Tibial nerve (tissue), 4 donors: ENCODE measurements around the gene KCNA1. TPM values are rescaled to one million over a fixed set of nuclear protein-coding genes. Genes with fewer than 3 reads are reported as not detected.

Experiments used
- DNase-seq, 2 donors: peaks; one replicate each; pipeline ENCODE4 v3.0.0-alpha.2; 2019; ENCODE audit warnings: low spot score in 2 of 2
- H3K27ac ChIP-seq, 4 donors: fragments of 200-600 bp; sonication (generic) in 3 of 4; one replicate each; pipeline ENCODE4 v1.5.1; 2017 to 2019; ENCODE audit warnings: mild to moderate bottlenecking in 1 of 4
- H3K27me3 ChIP-seq, 2 donors: fragments of 200-600 bp; sonication (generic) in 1 of 2; one replicate each; pipeline versions ENCODE4 v1.5.1 to v1.6.0; 2017 to 2019
- H3K36me3 ChIP-seq, 3 donors: fragments of 200-600 bp; sonication (generic); one replicate each; pipeline ENCODE4 v1.5.1; 2018 to 2019
- H3K4me1 ChIP-seq, 4 donors: fragments of 200-600 bp; sonication (generic) in 3 of 4; one replicate each; pipeline ENCODE4 v1.5.1; 2017 to 2019
- H3K4me3 ChIP-seq, 4 donors: fragments of 200-600 bp; sonication (generic) in 3 of 4; one replicate each; pipeline ENCODE4 v1.5.1; 2017 to 2019; ENCODE audit warnings: mild to moderate bottlenecking in 1 of 4, moderate library complexity in 1 of 4
- H3K9me3 ChIP-seq, 4 donors: fragments of 200-600 bp; sonication (generic) in 3 of 4; one replicate each; pipeline ENCODE4 v1.5.1; 2017 to 2019
- EP300 ChIP-seq, 2 donors: sonication (generic); formaldehyde crosslinking; IDR thresholded peaks; one replicate each; pipeline ENCODE4 v1.6.1; 2017; ENCODE audit warnings: antibody characterized with exemption in 2 of 2, mild to moderate bottlenecking in 1 of 2
- POLR2A ChIP-seq, 2 donors: fragments of 450-650 bp; IDR thresholded peaks; one replicate each; pipeline ENCODE4 v1.6.1; 2017; ENCODE audit warnings: antibody characterized with exemption in 2 of 2, mild to moderate bottlenecking in 2 of 2, moderate library complexity in 2 of 2
- WGBS, 2 donors: methylation state at CpG; one replicate each; pipeline ENCODE4 v1.1.5; 2018; 5-methylcytosine and 5-hydroxymethylcytosine counted together
- total RNA-seq, 4 donors: library from RNA; depleted of rRNA; stranded (reverse); fragments of >200 nt; gene quantifications; one replicate each; pipeline ENCODE4 v1.1.0, GENCODE V29; 2016
- TF ChIP-seq, protein P1 (sequence below), 5 experiments: fragments of 200-600 bp in 3 of 5; fragments of 450-650 bp in 2 of 5; sonication (generic) in 3 of 5; IDR thresholded peaks; one replicate each; pipeline ENCODE4 v1.5.1; 2016 to 2019; ENCODE audit warnings: antibody characterized with exemption in 5 of 5, mild to moderate bottlenecking in 3 of 5, moderate library complexity in 2 of 5

KCNA1 gene
- total RNA-seq, 4 donors from 2014 or later, result 1.2 to 12.8 (median 4.8) TPM

DNA sequence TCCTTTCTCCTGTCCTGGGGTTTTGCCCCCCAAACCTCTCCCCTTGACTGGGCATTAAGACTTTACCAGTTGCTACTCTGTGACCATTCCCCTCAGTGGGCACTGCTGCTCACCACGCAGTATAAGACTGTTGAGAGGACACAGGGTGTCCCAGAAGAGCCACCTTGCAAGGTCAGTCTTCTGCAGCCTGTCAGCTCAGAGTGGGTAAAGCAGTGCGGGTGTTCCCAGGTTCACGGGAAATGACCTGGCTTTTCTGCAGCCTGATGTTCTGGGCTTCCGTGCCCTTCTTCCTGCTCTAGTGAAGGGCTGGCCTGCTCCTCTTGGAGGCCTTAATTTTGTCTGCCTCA lies 34.2 kb downstream of the KCNA1 start:
- H3K27me3 ChIP-seq, result peaks cover 0 to under 1% of the 10 kb centered on the region in 2 donors
- no peaks in the 10 kb centered on the region for H3K4me1 ChIP-seq
- no peak for DNase-seq
- H3K36me3 ChIP-seq, result no peaks in the 10 kb centered on the region
- no peak overlapping the region for H3K27ac ChIP-seq
- H3K9me3 ChIP-seq, result no peaks in the 10 kb centered on the region
- TF ChIP-seq, protein P1, sequence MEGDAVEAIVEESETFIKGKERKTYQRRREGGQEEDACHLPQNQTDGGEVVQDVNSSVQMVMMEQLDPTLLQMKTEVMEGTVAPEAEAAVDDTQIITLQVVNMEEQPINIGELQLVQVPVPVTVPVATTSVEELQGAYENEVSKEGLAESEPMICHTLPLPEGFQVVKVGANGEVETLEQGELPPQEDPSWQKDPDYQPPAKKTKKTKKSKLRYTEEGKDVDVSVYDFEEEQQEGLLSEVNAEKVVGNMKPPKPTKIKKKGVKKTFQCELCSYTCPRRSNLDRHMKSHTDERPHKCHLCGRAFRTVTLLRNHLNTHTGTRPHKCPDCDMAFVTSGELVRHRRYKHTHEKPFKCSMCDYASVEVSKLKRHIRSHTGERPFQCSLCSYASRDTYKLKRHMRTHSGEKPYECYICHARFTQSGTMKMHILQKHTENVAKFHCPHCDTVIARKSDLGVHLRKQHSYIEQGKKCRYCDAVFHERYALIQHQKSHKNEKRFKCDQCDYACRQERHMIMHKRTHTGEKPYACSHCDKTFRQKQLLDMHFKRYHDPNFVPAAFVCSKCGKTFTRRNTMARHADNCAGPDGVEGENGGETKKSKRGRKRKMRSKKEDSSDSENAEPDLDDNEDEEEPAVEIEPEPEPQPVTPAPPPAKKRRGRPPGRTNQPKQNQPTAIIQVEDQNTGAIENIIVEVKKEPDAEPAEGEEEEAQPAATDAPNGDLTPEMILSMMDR (IDR thresholded peaks at IDR 0.05), result no peak
- TF ChIP-seq EP300 (IDR thresholded peaks at IDR 0.05), result no peak
- no peak overlapping the region for H3K4me3 ChIP-seq
- 74 to 85% methylated on average over 4 of the region's 4 CpGs for WGBS, 2 donors

DNA sequence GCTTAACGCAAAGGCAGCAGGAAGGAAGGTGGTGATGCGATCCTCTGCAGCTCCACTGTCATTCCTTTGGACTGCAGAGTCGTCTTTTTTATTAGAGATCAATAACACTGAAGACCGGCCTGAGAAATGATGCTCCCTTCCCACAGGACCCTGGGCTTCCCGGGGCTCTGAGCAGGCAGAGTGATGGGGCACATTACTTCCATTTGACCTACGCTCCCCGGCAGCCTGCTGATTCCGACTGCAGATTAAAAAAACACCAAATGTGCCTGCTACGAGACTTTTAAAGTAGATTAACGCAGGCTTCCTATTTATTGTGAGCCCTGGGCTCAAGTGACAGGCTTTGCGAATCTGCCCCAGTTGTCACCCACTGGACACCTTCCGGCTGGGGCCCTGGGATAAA lies 37.5 kb downstream of the KCNA1 start:
- WGBS, 2 donors, result 72 to 73% methylated on average over 12 of the region's 12 CpGs

DNA sequence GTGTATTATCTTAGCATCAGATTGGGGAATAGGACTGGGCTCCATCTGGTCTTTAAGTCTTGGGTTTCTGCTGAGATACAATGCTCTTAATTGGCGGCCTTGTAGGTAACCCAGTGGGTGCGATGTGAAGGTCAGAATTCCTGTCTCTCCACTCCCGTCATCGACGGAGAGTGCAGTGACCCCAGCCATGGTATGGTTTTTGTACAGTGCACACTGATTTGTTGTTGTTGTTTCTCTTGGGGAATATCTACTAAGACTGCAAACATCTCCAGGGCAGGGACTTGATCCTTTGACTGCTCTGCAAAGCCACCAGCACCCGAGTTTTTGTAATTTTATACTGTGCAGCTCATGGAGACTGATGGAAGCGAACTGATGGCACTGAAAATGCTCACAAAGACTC lies 41.4 kb downstream of the KCNA1 start:
- no peak for DNase-seq
- 75 to 76% methylated on average over 7 of the region's 7 CpGs for WGBS, 2 donors
- no peaks in the 10 kb centered on the region for H3K4me1 ChIP-seq
- no peak overlapping the region for H3K4me3 ChIP-seq
- H3K27me3 ChIP-seq, result peaks cover 0 to 18% of the 10 kb centered on the region in 2 donors
- TF ChIP-seq POLR2A (IDR thresholded peaks at IDR 0.05), result no peak
- TF ChIP-seq, protein P1 (IDR thresholded peaks at IDR 0.05), result no peak
- TF ChIP-seq EP300 (IDR thresholded peaks at IDR 0.05), result no peak
- no peaks in the 10 kb centered on the region for H3K9me3 ChIP-seq
- H3K36me3 ChIP-seq, result no peaks in the 10 kb centered on the region
- H3K27ac ChIP-seq, result no peak overlapping the region

More for the DNA sequence above, 37.5 kb downstream of the KCNA1 start:
- TF ChIP-seq, protein P1 (IDR thresholded peaks at IDR 0.05), result no peak
- TF ChIP-seq EP300 (IDR thresholded peaks at IDR 0.05), result no peak
- TF ChIP-seq POLR2A (IDR thresholded peaks at IDR 0.05), result no peak
- DNase-seq, result no peak
- H3K27ac ChIP-seq, result no peak overlapping the region
- H3K4me1 ChIP-seq, result no peaks in the 10 kb centered on the region
- H3K36me3 ChIP-seq, result no peaks in the 10 kb centered on the region
- no peak overlapping the region for H3K4me3 ChIP-seq
- H3K9me3 ChIP-seq, result no peaks in the 10 kb centered on the region
- peaks cover 0 to 9% of the 10 kb centered on the region in 2 donors for H3K27me3 ChIP-seq

DNA sequence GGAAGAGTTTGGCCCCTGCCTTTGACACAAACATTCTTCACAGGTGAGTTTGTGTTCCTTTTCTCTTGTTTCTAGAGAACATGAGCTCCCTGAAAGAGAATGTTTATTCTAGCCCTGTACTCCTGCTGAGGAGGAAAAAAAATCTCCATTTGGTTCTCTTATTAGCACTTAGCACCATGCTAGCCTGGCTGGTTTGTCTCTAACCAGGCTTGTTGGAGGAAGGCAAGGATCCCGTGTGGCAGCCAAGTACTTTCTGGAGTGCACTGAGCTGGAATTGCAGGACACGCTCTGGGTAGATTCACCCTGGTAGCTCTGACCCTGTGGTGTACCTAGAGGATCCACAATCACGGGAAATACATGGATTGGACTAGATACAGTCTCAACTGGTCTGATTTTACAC lies 41.9 kb downstream of the KCNA1 start:
- DNase-seq, result no peak
- Histone ChIP-seq H3K9me3 (no peaks in the 10 kb centered on the region), H3K4me1 (no peaks in the 10 kb centered on the region), H3K4me3 (no peak overlapping the region), H3K27me3 (peaks cover 0 to 18% of the 10 kb centered on the region in 2 donors), H3K27ac (no peak overlapping the region), H3K36me3 (no peaks in the 10 kb centered on the region)
- WGBS, 2 donors, result 80 to 86% methylated on average over 3 of the region's 3 CpGs
- TF ChIP-seq EP300 (IDR thresholded peaks at IDR 0.05), result no peak
- TF ChIP-seq, protein P1 (IDR thresholded peaks at IDR 0.05), result no peak
- no peak for TF ChIP-seq POLR2A (IDR thresholded peaks at IDR 0.05)

DNA sequence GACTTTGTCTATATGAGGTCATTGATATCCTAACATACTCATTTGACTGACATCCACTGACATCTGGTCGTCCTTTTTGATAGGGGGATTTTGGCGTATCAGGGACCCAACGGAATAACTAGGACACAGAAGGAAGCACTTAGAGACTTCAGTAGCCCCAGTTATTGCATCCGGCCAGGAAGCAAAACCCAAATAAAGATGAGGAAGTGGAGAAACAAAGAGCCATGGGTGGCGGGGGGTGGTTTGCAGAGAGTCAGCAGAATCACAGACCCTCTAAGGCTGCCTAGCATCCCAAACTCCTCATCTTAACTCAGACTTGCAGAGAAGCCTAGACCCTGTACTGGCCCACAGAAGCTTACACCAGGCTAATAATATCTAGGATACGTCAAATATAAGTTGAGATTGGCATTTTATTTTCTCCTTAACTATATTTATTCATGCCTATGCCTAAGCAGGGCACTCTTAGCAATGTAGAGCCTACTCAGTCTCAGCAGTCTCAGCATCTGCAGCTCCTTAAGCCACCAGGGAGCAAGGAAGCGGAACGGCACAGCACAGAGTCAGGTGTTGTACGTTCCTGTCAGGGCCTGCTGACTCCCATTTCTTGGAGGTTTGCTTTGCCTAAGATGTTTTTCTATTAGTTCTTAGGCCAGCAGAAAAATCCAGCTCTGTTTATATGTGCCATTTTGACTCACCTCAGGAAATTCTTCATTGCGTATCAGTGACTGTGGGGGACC lies 45.1 kb downstream of the KCNA1 start:
- TF ChIP-seq POLR2A (IDR thresholded peaks at IDR 0.05) (no peak), EP300 (IDR thresholded peaks at IDR 0.05) (no peak)
- TF ChIP-seq, protein P1 (IDR thresholded peaks at IDR 0.05), result no peak
- peaks cover 0 to 10% of the 10 kb centered on the region in 2 donors for H3K27me3 ChIP-seq
- no peaks in the 10 kb centered on the region for H3K4me1 ChIP-seq
- WGBS, 2 donors, result 57 to 60% methylated on average over 10 of the region's 10 CpGs
- no peaks in the 10 kb centered on the region for H3K36me3 ChIP-seq
- no peak overlapping the region for H3K4me3 ChIP-seq
- H3K9me3 ChIP-seq, result no peaks in the 10 kb centered on the region
- DNase-seq, result no peak
- no peak overlapping the region for H3K27ac ChIP-seq
